Stimulated activated CD4-positive, alpha-beta T cell treated with anti-CD3 and anti-CD28 coated beads, Interleukin-1b, Interleukin-23, amount 100 ng/mL, for 1 hour (primary cell): ENCODE results near the gene EDAR.

Experiments used
- DNase-seq, 2 donors: peaks; one replicate each; pipeline ENCODE4 v3.0.0-alpha.2; 2020; ENCODE audit warnings: low read depth in 2 of 2

EDAR gene

DNA sequence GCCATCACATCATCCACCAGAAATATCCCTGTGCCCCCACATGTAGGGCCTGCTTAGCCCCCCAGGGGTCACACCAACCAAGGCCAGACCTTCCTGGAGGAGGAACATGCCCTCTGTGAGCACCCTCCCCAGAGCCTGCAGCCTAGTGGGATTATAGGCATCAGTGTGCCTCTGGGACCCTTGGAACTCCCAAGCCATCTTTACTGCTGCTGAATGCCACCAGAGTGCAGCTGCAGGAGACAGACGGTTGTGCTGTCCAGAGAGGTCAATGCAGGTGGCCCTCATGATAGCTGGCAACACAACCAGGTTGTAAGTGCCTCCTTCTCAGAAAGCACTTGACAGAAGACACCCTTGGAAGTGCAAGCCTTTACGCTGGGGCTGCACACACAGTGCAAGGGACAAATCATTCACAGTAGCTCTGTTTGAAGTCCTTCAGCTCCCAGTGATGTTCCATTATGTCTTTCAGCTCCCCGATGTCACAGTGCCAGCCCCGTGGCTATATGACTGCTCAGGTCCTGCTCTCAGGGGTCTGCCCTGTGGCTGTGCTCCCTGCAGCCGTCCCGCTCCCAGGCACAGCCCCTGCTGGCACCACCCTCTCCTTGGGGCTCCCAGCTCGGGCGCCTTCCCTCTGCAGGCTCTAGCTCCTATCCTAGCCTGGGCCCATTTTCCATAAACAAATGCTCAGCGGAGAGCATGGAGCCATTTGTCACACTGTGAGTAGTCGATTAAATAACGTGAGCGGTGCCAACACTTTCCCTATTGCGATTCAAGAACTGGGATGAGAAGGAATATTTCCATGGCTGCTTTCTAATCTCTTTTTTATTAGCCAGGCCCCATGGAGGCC is 65.1 kb downstream of the EDAR start:
- DNase-seq = no peak

DNA sequence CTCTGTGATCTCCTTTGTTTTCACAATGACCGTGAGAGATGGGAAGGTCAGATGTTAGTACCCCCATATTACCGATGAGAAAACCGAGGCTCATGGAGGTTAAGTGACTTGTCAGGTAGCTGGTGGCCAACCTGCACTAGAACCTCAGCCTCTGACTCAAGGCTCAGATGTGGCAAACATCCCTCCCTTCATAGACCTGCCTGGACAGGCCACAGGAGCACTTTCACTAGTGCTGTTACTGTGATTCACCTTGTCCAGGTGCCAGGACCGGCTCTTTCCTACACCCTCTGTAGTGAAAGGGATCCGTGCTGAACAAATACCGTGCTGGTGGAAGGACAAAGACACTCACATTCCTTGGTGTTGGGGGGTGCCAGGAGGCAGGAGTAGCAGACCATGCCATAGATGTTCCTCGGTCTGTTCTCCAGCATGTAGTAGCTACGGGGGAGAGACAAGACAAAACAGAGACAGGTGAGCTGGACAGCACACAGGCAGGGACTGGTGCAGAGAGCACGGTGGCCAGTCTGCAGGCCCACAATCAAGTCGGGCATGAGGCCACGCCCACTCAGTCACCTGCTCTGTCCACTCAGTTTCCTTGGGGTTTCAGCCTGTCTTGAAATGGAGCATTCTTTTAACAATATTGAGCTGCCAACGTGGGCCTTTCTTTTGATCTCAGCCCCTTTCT is 65.9 kb downstream of the EDAR start:
- DNase-seq = no peak

DNA sequence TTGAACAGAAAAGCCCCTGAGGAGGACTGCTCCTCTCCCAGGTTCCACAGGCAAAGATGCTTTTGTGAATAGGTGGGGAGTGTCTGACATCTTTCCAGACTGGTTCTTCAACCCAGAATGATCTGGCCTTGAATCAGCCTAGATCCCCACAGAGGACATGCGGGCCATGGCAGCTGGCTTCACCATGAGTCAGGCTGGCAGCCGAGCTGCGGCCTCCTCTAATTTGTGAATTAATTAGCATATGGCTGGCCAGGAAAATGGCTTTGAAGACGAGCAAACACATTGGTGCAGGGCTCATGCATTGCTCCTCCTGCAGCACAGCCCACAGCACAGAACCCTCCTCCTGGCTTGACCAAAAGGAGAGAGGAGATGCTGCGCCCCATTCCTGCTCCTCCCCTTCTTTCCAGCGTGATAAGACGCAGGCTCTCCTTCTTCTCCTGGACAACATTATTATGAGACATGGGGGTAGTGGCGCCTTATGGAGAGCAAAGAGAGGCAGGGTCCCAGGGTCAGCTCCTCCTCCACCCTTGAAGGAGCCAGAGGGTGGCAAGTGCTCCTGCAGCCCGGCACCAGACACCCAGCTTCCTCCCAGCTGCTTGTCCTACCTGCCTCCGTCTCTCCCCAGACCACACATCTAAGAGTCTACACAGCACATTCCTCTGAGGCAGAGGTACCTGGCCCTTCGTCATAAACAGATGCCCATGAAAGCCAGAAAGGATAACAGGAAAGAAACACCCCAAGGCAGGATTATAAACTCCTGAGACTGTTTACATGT is 66.7 kb downstream of the EDAR start:
- DNase-seq = no peak

DNA sequence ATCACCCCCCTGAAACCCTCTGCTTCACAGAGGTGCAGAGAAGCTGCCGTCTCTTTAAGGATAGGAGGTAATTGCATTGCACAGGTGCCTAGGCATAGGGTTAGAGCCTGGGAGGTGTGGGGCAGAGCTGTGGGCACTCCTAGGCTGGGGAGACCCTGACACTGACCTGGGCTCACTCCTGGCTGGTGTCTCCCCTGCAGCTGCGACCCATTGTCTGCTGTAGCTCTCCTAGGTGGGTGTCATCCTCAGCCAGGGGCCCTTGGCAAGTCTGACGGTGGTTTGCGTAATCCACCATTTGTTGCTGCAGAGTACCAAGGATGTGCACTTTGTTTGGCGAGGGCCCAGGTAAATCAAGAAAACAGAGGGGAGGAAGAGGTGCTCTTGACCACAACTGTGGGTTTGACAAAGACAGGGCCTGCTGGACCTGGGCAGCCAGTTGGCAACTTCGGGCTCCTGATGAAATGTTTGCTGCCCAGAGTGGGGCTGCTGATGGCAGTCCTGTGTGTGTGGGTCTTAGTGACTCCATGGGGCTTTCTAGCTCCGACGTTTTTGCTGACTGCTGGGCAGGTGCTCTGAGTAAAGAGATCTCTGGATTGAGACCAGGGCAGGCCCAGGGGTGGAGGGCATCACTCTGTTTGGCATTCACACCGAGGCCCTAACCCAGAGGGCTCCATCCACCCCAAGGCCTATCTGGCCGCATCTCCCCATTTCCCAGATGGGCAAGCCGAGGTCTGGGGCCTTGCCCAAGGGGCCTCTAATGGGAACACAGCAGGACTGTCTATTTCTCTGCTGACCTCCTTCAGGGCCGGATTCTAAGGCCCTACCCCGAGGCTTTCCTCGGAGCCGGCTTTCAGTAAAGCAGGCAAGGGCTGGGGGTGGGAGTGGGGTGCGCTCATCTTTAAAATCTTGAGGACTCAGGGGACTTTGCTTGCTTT is 67.7 kb downstream of the EDAR start:
- DNase-seq = no peak

DNA sequence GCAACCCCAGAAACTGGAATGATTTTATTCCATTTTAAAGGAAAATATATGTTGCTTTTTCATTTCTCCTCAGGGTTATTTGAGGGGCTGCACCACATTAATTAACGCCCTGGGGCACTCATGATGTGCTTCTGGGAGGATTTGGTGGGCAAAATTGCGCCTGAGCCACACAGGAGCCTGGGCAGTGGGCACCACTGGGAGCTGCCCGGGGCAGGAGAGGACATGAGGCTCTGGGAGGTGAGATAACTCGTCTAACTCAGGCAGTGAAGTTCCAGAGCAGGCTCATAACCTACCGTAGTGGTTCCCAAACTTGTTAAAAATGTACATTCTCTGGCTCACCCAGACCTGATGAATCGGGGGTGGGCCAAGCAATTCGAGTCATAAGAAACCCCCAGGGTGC is 68.3 kb downstream of the EDAR start:
- DNase-seq = no peak

DNA sequence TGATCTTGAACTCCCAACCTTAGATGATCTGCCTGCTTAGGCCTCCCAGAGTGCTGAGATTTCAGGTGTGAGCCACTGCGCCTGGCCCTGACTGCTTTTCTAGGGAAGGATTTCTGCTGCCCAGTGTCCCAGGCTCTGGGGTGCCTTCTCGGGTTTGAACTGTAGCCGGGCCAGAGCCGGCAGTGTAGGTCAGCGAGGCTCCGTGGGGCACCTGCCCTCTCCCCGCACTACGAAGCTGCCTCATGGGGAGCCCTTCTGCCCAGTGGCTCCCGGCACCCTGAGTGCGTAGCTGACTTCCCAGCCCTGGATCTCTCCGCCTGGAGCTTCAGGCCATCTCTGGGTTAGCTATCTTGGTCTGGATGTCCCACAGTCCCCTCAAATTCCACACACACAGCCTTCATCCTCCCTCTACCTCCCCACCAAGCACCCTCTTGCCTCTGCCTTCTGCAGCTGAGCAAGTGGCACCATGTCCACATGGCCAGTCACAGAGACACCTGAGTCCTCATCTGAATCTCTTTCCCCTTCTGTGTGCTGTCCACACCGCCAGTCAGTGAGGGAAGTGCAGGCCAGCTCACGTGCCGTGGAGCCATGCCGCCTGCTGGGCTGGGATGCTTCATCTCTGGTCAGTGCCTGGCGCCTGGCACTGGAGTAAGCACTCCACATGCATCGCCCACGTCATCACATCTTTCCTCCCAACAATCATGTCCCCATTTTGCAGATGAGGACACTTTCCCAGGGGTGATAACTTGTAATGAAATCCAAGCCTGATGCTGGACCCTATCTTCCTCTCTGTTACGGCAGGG is 69.2 kb downstream of the EDAR start:
- DNase-seq = no peak

DNA sequence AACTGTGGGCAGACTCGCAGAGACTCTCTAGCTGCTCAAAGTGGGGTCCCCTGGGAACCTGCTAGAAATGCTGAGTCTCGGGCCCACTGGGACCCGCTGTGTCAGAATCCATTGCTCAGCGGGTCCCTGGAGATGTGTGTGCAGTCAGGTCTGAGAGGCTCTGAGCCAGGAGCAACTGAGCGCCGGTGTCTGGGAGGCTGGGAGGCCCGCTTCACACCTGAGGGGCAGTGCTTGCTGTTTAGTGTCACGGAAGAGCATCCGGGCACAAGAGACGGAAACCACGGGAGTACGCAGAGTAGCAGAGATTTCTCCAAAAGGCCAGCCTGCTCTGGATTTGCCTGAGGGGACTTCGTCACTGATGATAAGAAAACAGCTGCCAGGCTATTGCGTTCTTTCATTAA is 70.1 kb downstream of the EDAR start:
- DNase-seq = no peak

DNA sequence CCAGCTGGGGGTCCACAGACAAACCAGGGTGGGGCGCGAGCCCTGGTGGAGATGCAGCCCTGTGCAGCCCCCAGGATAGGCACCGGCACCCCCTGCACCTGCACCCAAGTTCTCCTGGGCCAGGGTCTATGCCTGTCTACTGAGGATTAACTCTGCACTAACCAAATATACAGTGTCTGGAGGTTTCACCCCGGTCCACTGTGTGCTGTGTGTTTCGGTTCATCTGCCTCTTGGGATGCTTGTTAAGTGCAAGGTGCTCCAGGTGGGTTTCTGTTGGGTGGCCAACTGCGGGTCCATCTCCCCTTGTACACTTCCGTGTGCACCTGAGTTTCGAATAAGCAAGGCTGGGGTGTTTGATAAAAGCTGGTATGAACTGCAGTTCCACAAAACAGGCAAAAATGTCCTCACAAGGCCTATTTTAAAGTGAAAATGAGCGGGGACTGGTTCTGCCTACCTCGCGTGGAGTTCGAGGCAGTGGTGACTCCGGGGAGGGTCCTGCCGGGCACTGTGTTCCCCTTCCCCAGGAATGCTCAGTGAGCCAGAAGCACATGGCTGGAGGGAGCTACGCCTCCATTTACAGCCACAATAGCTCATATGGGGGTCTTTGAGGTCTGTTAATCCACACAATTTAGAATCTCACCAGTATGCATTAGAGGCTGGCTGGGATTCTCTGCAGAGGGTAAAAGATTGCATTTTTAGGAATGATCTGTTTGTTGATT is 70.7 kb downstream of the EDAR start:
- DNase-seq = no peak

DNA sequence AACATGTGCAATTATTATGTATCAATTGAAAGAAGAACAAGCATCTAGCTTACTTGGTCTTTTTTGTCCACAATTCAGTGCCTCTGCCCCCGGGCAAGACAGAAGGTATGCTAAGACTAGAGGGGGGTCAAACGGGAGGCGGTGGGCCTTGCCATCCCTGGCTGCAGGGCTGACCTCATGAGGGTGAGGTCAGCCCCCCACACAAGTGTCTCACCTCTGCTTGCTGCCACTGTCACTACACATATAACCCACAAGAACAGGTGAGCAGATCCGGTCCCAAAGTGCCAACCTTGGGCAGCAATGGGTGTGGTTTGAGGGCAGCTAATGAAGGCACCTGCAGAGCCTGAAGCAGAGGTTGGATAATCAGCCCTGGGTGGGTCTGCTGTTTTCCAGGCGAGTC is 71.5 kb downstream of the EDAR start:
- DNase-seq = no peak

DNA sequence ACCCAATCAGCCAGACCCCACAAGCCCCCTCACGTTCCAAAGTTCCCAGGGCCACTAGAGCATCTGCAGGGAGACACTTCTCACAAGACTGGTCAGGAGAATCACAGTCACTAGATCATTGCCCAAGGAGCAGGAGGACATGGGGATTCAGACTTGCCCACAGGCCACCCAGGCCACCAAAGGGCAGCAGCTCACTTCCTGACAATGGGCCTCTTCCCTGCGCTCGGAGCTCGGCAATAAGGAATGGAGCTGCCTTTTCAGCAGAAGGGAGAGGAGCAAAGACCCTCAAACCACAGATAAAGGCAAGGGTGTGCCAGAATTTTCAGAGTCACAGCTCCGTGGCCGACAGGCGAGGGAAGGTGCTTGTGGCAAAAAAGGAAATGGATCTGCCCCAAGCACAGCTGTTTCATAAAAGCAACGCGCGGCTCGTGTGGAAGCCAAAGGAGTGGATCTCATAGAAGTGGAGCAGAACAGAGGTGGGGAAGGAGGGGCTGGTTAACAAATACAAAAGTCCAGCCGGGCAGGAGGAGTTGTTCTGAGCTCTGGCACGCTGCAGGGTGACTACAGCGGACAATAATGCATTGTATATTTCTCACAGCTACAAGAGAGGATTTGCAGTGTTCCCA is 72.1 kb downstream of the EDAR start:
- no peak for DNase-seq

DNA sequence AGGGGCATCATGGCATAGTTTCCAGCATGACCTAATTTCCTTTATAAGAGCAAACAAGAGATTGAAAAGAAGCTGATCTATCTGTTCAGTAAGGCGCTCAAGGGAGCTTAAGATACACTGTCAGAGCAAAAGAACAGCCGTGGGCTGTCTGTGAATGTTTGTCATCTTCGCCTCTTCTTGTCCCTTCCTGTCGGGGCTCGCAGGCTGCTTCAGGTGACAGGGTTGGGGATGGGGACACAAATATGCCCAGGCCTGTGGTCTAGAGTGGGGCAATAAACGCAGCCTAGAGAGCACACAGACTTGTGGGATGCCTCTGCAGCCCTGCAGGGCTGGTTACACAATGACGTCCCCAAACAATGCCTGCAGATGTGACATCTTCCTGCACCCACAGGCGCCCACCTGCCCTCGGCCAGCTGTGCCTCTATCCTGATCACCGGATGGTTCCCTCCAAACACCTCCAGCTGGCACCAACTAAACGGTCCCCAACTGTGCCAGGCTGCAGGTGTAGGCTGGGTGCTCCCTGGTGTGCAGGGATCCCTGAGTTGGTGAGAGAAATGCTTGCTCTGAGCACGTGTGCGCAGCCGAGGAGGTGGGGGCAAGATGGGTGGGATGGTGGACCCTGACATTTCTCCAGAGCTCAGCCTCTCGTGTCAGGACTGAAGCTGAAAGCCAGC is 72.8 kb downstream of the EDAR start:
- DNase-seq = no peak

DNA sequence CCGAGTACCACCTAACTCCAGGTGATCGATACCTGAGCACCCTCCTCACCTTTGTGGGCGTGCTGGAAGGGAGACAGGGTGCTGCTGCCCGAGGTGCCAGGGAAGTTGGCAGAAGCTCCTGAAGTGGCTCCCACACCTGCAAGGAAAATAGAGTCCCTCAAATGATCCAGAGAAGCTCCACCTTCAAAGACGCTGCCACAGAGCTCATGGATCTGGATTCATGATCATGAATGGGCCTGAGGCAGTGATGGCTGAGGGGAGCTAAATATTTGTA is 76.5 kb downstream of the EDAR start:
- DNase-seq = no peak

DNA sequence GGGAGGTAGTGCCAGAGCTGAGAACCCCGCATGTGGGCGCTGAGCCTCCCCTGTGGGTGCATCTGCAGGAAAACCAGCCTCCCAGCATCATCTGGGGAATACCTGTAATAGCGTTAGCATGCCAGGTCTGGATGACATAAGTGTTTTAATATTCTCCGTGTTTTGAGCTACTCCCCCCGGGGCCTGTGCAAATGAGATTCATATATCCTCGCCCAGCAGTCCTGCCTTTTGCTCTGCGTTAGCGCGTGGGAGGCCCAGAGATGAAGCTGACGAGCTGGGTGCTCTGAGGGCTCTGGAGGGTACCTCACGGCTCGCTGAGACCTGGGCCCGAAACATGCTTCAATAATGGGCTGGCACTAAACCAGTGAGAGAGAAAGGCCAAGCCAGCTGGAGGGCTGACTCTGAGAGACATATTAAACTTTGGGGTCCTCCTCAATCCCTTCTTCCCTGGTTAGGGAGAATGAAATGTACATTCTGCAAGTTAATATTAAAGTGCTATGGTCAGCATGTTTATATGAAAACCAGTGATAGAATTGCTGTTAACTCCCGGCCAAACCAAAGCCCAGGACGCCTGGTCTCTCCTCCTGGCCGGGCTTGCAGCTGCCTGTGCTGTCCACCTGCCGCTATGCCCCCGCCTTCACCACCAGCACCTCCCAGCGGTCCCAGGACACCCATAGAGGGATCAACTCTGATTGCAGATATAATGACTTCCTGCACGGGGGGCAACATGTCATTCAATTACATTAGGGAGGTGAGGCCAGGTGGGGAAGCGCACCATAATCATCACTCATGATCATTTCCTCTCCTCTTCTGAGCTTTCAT is 77.0 kb downstream of the EDAR start:
- no peak for DNase-seq

DNA sequence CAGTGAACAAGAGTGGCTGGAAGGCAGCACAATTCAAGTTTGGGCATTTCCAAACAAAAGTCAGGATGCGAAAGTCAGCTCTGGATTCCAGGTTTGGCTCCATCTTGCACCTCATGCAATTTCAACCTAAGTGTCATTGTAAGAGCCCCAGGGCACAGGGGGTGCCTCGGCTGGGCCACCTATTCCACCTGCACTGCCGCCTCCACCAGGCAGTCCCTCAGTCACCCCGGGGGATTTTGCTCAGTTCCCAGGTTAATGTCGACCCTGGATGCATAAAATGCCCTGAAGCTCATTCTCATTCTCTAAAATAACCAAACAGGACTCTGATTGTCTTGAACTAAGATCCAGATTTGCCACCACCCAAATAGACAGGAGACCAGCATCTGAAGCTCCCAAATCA is 77.6 kb downstream of the EDAR start:
- no peak for DNase-seq

DNA sequence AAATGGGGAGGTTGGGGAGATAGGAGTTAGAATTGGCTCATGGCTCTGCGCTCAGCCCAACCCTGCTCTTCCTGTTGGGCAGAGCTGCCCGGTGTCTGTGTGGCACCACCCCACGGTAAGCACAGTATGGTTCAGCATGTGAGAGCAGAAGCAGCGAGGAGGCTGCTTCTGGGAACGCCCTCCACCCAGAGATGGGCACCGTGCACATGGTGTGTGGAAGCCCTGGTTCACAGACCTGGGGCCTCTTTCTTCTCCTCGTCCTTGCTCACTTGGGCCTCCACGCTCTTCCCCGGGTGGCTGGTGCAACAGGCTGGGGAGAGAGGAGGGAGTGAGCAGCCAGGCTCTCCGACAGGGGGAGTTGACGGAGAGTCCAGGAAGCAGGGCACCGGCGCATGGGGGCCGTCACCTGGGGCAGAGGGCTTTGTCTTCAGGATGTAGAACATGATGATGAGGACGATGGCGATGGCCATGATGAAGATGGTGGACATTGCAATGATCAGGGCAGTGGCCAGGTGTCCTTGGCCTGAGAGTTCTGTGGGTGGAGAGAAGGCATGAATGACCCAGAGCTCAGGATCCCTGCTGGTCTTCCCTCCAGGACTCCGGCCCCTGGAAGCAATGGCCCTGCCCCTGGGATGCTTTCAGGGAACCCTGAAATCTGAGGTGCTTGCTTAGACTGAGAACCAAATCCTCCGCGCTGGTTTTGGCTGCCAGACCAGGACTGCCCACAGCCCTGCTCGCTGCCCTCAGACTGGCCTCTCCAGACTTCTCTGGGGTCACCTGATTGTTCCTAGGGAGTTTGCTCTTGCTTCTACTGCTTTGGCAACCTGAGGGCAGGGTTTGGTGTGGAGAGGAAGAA is 78.3 kb downstream of the EDAR start:
- DNase-seq = no peak

DNA sequence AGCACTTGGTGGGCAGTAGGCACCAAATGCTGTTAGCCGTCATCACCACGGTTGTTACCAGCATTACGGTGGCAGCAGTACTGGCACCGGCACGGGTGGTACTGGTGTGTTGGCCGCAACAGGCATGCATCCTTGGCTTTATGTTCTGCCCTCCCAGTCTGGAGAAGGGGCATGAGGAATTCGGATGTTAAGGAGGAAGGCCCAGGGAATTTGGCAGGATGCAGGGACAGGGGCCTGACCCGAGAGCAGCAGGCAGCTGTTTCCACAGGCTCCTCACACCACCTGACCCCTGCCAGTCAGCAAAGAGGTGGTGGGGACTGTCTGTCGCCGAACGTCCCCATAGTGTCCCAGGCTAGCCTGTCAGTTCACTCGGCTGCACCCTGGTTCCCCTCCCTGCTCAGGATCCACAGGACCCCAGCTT is 79.0 kb downstream of the EDAR start:
- no peak for DNase-seq

DNA sequence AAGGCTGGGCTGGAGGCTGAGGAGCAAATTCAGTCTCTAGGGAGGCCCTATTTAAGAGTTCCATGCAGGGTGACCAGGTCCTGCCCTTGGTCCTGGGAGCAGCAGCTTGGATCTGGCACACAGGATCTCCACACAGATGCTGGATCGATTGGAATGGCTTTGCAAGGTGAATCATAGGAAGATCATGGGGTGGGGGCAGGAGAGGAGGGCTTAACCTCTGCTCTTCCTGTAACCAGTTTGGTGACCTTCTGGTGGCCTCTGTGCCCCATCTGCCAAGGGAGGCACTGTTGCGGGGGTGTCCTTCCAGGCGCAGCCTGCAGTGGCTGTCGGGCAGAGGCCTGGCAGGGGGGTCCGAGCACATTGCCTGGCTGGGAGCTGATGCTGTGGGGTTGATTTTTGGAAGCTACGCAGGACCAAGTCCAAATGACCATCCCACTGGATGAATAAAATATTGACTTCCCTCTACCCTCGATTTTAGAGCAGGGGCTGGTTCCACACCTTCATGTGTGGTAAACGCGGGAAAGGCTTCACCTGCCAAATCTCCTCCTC is 79.7 kb downstream of the EDAR start:
- DNase-seq = no peak
